Keratinocyte (primary cell): ENCODE data around the gene C2orf80. TPM values are rescaled to one million over a fixed set of nuclear protein-coding genes. Genes with fewer than 3 reads are reported as not detected.

Source experiments
- DNase-seq: peaks from one replicate; pipeline ENCODE4 v3.0.0-alpha.2; 2011; ENCODE audit warnings: low read depth, missing footprints, low spot score
- FAIRE-seq: peaks from 2 replicates; lab custom pipeline; 2011; peaks lifted over from hg19 to GRCh38; lab: Jason Lieb, UNC
- H2AFZ ChIP-seq: 2 replicates; pipeline ENCODE4 v1.6.0; 2012; ENCODE audit warnings: low read length, control low read depth, inconsistent platforms; ENCODE audit not compliant: control insufficient read depth
- H3K27ac ChIP-seq: 2 replicates; pipeline ENCODE4 v1.5.1; 2011; ENCODE audit warnings: low read length; ENCODE audit not compliant: control insufficient read depth, insufficient read depth
- H3K27me3 ChIP-seq: 3 replicates; pipeline ENCODE4 v1.6.0; 2011; ENCODE audit warnings: low read length; ENCODE audit not compliant: control insufficient read depth, insufficient read depth; ENCODE audit errors: extremely low read depth
- H3K36me3 ChIP-seq, 2 experiments: 2 replicates in 1 of 2; 3 replicates in 1 of 2; pipeline ENCODE4 v1.5.1; 2011; ENCODE audit warnings: low read length in 2 of 2, mild to moderate bottlenecking in 1 of 2; ENCODE audit not compliant: control insufficient read depth in 2 of 2, insufficient read depth in 2 of 2; ENCODE audit errors: extremely low read depth in 1 of 2
- H3K4me1 ChIP-seq: 3 replicates; pipeline ENCODE4 v1.5.1; 2011; ENCODE audit warnings: low read length; ENCODE audit not compliant: control insufficient read depth, insufficient read depth; ENCODE audit errors: extremely low read depth
- H3K4me2 ChIP-seq: 3 replicates; pipeline ENCODE4 v1.6.0; 2011; ENCODE audit warnings: low read depth, low read length; ENCODE audit not compliant: control insufficient read depth, insufficient read depth; ENCODE audit errors: extremely low read depth
- H3K4me3 ChIP-seq, 3 experiments: fragments of 200-600 bp in 1 of 3; sonication (generic) in 1 of 3; 2 replicates in 2 of 3; 3 replicates in 1 of 3; pipeline ENCODE4 v1.5.1; 2011 to 2016; ENCODE audit warnings: low read length in 3 of 3, mild to moderate bottlenecking in 3 of 3, control low read depth in 2 of 3, inconsistent platforms in 1 of 3, low read depth in 1 of 3, mixed read lengths in 1 of 3, mixed run types in 1 of 3, moderate library complexity in 1 of 3; ENCODE audit not compliant: control insufficient read depth in 2 of 3, insufficient read depth in 2 of 3; ENCODE audit errors: extremely low read depth in 1 of 3
- H3K79me2 ChIP-seq: 2 replicates; pipeline ENCODE4 v1.6.0; 2012; ENCODE audit warnings: low read length; ENCODE audit not compliant: control insufficient read depth, insufficient read depth
- H3K9ac ChIP-seq: 3 replicates; pipeline ENCODE4 v1.6.0; 2011; ENCODE audit warnings: low read length; ENCODE audit not compliant: control insufficient read depth, insufficient read depth; ENCODE audit errors: extremely low read depth
- H3K9me1 ChIP-seq: 3 replicates; pipeline ENCODE4 v1.6.0; 2011; ENCODE audit warnings: low read length; ENCODE audit not compliant: control insufficient read depth, insufficient read depth; ENCODE audit errors: extremely low read depth
- H3K9me3 ChIP-seq: 2 replicates; pipeline ENCODE4 v1.5.1; 2012; ENCODE audit warnings: low read depth, low read length; ENCODE audit not compliant: control insufficient read depth
- H4K20me1 ChIP-seq: 3 replicates; pipeline ENCODE4 v1.6.0; 2011; ENCODE audit warnings: low read length; ENCODE audit not compliant: control insufficient read depth, insufficient read depth; ENCODE audit errors: extremely low read depth
- EZH2 ChIP-seq: IDR thresholded peaks from one replicate; pipeline ENCODE4 v1.6.1; 2012; ENCODE audit warnings: inconsistent platforms, mild to moderate bottlenecking, low read length, moderate library complexity
- dilution Hi-C: fragments of 300-500 bp; cut with MboI; formaldehyde crosslinking; loops from one replicate; pipeline ENCODE4 v1.7.0; 2020; ENCODE audit warnings: low sequenced_read_pairs; ENCODE audit not compliant: extremely low pct_ligation_motif_present
- polyA plus RNA-seq, 5 experiments: library from polyadenylated mRNA; depleted of rRNA in 3 of 5; stranded (reverse) in 3 of 5; stranded (forward) in 1 of 5; unstranded in 1 of 5; fragments of >200 nt; gene quantifications; 1 replicate in 1 of 5; 2 replicates in 3 of 5; 3 replicates in 1 of 5; pipeline versions ENCODE4 v1.2.1 to v1.2.3, GENCODE V29; 2011 to 2012; ENCODE audit warnings: missing spikeins in 2 of 5, low read depth in 1 of 5, low replicate concordance in 1 of 5
- TF ChIP-seq, protein P1 (sequence below), 3 experiments: IDR thresholded peaks in 1 of 3; conservative IDR thresholded peaks in 1 of 3; optimal IDR thresholded peaks in 1 of 3; 2 replicates in 2 of 3; 3 replicates in 1 of 3; pipeline versions ENCODE3 to v1.5.1; 2011; ENCODE audit warnings: low read length in 3 of 3, mild to moderate bottlenecking in 3 of 3, moderate library complexity in 2 of 3, control low read depth in 1 of 3, inconsistent platforms in 1 of 3; ENCODE audit not compliant: insufficient read depth in 2 of 3; ENCODE audit errors: extremely low read depth in 1 of 3

Gene C2orf80
- polyA plus RNA-seq, 1 donor (not counting 4 experiments of a cell fraction or from before 2014, with no cell fraction given), result not detected

DNA sequence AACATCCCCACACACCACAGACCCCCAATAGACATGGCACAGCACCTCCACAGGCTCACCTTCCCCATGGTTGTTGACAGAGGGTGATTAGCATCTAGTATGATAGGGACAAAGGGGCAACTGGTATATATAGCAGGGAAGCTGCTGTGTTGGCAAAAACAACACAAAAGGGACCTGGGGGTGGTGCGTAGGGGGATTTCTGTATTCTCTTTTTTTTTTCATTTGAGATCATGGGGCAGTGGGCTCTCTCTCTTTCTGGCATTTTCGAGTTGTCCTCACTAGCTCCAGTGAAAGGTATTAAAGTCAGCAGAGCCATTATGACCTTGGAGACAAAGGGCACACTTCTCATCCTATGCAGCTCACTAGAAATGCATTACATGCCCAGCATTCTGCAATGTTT lies 26.3 kb downstream of the C2orf80 start, which contains the start of gene CRYGA:
Gene CRYGA, minus strand, starts transcription at position 101 of the 400 bp plus-strand sequence. Its CDS starts 33 bp downstream, at position 68.
- Histone ChIP-seq H3K79me2 (no peaks in the 10 kb centered on the region), H2AFZ (no peak within 1 kb of the TSS), H3K36me3 (no peaks in the 10 kb centered on the region), H3K9ac (no peak within 1 kb of the TSS), H4K20me1 (no peaks in the 10 kb centered on the region), H3K4me2 (no peak within 1 kb of the TSS), H3K4me3 (no peak within 1 kb of the TSS), H3K27ac (no peak within 1 kb of the TSS), H3K9me1 (no peaks in the 10 kb centered on the region), H3K27me3 (peaks cover 8% of the 10 kb centered on the region), H3K4me1 (no peaks in the 10 kb centered on the region), H3K9me3 (no peaks in the 10 kb centered on the region)
- FAIRE-seq, result no peak
- DNase-seq, result no peak
- dilution Hi-C loops, result no loop called here
- TF ChIP-seq, protein P1, sequence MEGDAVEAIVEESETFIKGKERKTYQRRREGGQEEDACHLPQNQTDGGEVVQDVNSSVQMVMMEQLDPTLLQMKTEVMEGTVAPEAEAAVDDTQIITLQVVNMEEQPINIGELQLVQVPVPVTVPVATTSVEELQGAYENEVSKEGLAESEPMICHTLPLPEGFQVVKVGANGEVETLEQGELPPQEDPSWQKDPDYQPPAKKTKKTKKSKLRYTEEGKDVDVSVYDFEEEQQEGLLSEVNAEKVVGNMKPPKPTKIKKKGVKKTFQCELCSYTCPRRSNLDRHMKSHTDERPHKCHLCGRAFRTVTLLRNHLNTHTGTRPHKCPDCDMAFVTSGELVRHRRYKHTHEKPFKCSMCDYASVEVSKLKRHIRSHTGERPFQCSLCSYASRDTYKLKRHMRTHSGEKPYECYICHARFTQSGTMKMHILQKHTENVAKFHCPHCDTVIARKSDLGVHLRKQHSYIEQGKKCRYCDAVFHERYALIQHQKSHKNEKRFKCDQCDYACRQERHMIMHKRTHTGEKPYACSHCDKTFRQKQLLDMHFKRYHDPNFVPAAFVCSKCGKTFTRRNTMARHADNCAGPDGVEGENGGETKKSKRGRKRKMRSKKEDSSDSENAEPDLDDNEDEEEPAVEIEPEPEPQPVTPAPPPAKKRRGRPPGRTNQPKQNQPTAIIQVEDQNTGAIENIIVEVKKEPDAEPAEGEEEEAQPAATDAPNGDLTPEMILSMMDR (optimal IDR thresholded peaks at IDR 0.05 in 1 of 3, IDR thresholded peaks at IDR 0.05 in 1 of 3, conservative IDR thresholded peaks at IDR 0.05 in 1 of 3; ENCODE audit: extremely low read depth in 1 of 3, insufficient read depth in 2 of 3, low read length in 3 of 3), result no peak
- TF ChIP-seq EZH2, result no peak

DNA sequence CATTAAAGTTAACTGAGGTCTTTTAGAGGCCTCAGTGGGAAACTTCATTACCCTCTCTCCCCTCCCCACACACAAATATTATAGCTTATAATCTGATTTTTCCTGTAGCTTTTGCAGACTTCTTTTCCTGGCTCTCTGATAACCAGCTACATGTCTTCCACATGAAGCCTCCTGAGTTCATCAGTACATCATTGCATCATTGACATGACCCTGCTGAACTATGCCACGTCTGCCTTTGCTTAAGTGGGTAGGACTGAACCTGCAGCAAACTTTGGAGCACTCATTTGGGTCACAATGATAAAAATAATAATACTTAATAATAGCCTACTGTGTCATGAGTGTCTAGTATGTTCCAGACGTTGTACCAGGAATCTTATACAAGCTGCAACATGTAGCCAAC lies 33.4 kb downstream of the C2orf80 start:
- H3K27ac ChIP-seq, result no peak overlapping the region
- H2AFZ ChIP-seq, result no peak overlapping the region
- dilution Hi-C loops, result no loop called here
- H3K4me1 ChIP-seq, result peaks cover 3% of the 10 kb centered on the region
- no peaks in the 10 kb centered on the region for H3K79me2 ChIP-seq
- no peak overlapping the region for H3K4me3 ChIP-seq
- H4K20me1 ChIP-seq, result no peaks in the 10 kb centered on the region
- H3K9me1 ChIP-seq, result no peaks in the 10 kb centered on the region
- no peak overlapping the region for H3K9ac ChIP-seq
- no peak overlapping the region for H3K4me2 ChIP-seq
- H3K36me3 ChIP-seq, result no peaks in the 10 kb centered on the region
- DNase-seq (no peak), FAIRE-seq (no peak)
- H3K27me3 ChIP-seq, result no peaks in the 10 kb centered on the region
- TF ChIP-seq, protein P1 (optimal IDR thresholded peaks at IDR 0.05 in 1 of 3, IDR thresholded peaks at IDR 0.05 in 1 of 3, conservative IDR thresholded peaks at IDR 0.05 in 1 of 3; ENCODE audit: extremely low read depth in 1 of 3, insufficient read depth in 2 of 3, low read length in 3 of 3), result no peak
- no peak for TF ChIP-seq EZH2
- H3K9me3 ChIP-seq, result no peaks in the 10 kb centered on the region
